Amniotic epithelial cell (primary cell): ENCODE measurements around the gene NMUR2.

Experiments used
- DNase-seq: peaks from one replicate; pipeline ENCODE4 v3.0.0-alpha.2; 2010; ENCODE audit warnings: low read depth

NMUR2 gene

GRCh38 chr5:152369298-152369697, 35.8 kb downstream of the NMUR2 start:
- no peak for DNase-seq

GRCh38 chr5:152367554-152367953, 37.5 kb downstream of the NMUR2 start:
- no peak for DNase-seq

DNA sequence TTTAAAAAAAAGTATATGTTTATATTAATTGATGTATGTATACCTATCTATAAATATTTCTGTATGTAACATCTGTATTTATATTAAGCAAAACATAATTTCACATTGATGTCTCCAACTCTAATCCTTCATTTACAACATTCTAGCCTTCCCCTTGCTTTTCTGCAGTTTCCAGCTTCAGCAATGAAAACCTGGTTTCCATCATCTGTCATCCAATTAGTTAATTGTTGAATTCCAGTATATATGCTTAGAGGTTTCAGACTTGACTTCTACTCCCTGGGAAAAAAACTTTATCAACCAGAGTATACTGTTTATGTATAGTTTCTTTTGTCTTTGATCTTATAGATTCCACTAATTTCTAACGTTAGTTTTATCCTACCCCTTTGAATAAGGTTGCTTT, 38.4 kb downstream of the NMUR2 start:
- no peak for DNase-seq

GRCh38 chr5:152364899-152365298, 40.2 kb downstream of the NMUR2 start:
- no peak for DNase-seq

- DNase-seq: no peak
Measured at GRCh38 chr5:152364172-152364571, 40.9 kb downstream of the NMUR2 start.

DNA sequence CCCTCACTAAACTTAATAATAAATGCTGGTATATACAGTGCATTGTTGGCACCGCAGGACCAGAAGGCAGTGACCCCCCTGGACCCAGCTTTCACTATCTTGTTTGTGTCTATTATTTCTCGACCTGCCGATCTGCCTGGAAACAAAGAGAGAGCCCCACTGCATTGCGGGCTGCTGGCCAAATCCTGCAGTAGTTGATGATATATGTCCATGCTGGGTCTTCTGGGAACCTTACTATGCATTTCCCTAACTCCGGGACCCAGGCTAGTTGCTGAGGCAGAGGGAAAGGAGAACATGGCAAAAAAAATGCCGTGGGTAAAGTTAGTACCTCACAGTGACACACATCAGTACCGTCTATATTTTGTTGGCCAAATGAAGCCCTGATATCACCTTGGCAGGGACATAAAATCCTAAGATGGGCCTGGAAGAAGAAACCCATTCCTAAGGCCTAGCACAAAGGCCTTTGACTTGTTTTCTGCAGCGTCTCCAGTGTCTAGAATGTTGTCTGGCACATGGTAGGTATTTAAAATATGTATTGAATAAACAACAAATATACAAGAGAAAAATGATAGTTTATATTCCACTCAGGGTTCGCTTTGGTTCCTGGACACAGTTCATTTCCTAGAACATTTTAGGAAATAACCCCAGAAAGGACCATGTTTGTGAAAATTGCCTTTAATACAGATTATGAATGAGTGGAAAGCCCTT, 46.1 kb downstream of the NMUR2 start:
- no peak for DNase-seq

- no peak for DNase-seq
Measured at GRCh38 chr5:152356506-152356905, 48.6 kb downstream of the NMUR2 start.

DNA sequence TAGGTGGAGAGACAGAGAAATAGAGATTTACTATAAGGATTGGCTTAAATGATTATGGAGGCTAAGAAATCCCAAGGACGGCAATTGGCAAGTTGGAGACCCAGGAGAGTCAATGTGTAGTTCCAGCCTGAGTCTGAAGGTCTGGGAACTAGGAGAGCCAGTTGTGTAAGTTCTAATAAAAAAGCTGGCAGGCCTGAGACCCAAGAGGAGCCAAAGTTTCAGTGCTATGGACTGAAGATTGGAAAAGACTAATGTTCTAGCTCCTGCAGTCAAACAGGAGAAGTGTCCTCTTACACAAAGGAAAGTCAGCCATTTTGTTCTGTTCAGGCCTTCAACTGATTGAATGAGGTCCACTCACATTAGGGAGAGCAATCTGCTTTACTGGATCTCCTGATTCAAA, 50.0 kb downstream of the NMUR2 start:
- no peak for DNase-seq

DNA sequence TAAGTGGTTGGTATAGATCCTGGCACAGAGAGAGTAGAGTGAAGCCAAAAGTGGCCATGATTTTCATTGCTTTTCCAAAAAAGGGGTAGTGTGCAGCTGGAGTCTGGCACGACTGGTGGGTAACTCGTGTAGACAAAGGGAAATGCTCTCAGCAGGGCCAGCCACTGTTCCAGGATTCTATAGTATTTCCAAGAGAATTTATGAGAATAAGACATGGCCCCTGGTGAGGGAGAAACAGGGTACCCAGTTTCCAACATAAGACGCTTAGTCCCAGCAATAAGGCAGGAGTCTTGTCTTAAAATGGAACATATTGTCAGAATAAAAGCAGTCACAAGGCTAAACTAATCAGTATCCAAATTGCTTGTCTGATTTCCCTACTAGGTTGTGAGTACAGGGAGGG, 52.1 kb downstream of the NMUR2 start:
- no peak for DNase-seq

- peak; percentile 1 for DNase-seq
Measured at GRCh38 chr5:152349683-152350526, 55.2 kb downstream of the NMUR2 start.
